ENCODE data around the gene SP100. TPM values are rescaled to one million over a fixed set of nuclear protein-coding genes. Genes with fewer than 3 reads are reported as not detected.

Gene SP100
- total and polyA plus RNA-seq, 2 of the 8 experiments (the other 6 are each of a cell fraction or from before 2014, with no cell fraction given): 0.06 to 1.1 TPM

GRCh38 chr2:230505162-230505561 lies 89.2 kb downstream of the SP100 start (continued):
- TF ChIP-seq, protein P1, sequence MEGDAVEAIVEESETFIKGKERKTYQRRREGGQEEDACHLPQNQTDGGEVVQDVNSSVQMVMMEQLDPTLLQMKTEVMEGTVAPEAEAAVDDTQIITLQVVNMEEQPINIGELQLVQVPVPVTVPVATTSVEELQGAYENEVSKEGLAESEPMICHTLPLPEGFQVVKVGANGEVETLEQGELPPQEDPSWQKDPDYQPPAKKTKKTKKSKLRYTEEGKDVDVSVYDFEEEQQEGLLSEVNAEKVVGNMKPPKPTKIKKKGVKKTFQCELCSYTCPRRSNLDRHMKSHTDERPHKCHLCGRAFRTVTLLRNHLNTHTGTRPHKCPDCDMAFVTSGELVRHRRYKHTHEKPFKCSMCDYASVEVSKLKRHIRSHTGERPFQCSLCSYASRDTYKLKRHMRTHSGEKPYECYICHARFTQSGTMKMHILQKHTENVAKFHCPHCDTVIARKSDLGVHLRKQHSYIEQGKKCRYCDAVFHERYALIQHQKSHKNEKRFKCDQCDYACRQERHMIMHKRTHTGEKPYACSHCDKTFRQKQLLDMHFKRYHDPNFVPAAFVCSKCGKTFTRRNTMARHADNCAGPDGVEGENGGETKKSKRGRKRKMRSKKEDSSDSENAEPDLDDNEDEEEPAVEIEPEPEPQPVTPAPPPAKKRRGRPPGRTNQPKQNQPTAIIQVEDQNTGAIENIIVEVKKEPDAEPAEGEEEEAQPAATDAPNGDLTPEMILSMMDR (IDR thresholded peaks at IDR 0.05; ENCODE audit: control extremely low read depth in 1 of 3, insufficient read depth in 1 of 3, low read depth in 1 of 3, low read length in 3 of 3): no peak
- TF ChIP-seq ZNF274 (IDR thresholded peaks at IDR 0.05; ENCODE audit: borderline replicate concordance, extremely low read depth, low read length) (no peak), CHD7 (IDR thresholded peaks at IDR 0.05; ENCODE audit: insufficient replicate concordance, low read length) (no peak)
